DND-41 (cell line): ENCODE data around the gene MTCH2.

Experiments
- ATAC-seq: fragments of 200-7000 bp; cut with Tn5 transposase; 3 replicates; pipeline ENCODE4 v1.9.1; 2021; ENCODE audit warnings: low read depth; ENCODE audit not compliant: insufficient read depth
- DNase-seq: peaks from one replicate; pipeline ENCODE4 v3.0.0-alpha.2; 2020
- H2AFZ ChIP-seq: 2 replicates; pipeline ENCODE4 v1.6.0; 2012; ENCODE audit warnings: low read depth, low read length
- H3K27ac ChIP-seq: 2 replicates; pipeline ENCODE4 v1.5.1; 2012; ENCODE audit warnings: low read length, inconsistent platforms
- H3K27me3 ChIP-seq: fragments of 200-600 bp; sonication (generic); 2 replicates; pipeline ENCODE4 v1.6.0; 2012; ENCODE audit warnings: low read length, mild to moderate bottlenecking, inconsistent platforms; ENCODE audit not compliant: insufficient read depth, poor library complexity
- H3K36me3 ChIP-seq: 2 replicates; pipeline ENCODE4 v1.5.1; 2012; ENCODE audit warnings: low read length, inconsistent platforms; ENCODE audit not compliant: insufficient read depth
- H3K4me1 ChIP-seq: 2 replicates; pipeline ENCODE4 v1.5.1; 2012; ENCODE audit warnings: mild to moderate bottlenecking, low read length; ENCODE audit not compliant: insufficient read depth
- H3K4me2 ChIP-seq: 2 replicates; pipeline ENCODE4 v1.6.0; 2012; ENCODE audit warnings: mild to moderate bottlenecking, moderate library complexity, low read length, inconsistent platforms; ENCODE audit not compliant: insufficient read depth
- H3K4me3 ChIP-seq, 2 experiments: fragments of 200-600 bp in 1 of 2; shearing (Covaris generic) in 1 of 2; 2 replicates each; pipeline ENCODE4 v1.5.1; 2012 to 2016; ENCODE audit warnings: inconsistent platforms in 2 of 2, low read length in 2 of 2, mild to moderate bottlenecking in 2 of 2, low read depth in 1 of 2, moderate library complexity in 1 of 2
- H3K79me2 ChIP-seq: 2 replicates; pipeline ENCODE4 v1.6.0; 2012; ENCODE audit warnings: low read length, inconsistent platforms; ENCODE audit not compliant: insufficient read depth
- H3K9ac ChIP-seq: 2 replicates; pipeline ENCODE4 v1.6.0; 2012; ENCODE audit warnings: low read depth, mild to moderate bottlenecking, inconsistent platforms, low read length, moderate library complexity
- H3K9me3 ChIP-seq: 2 replicates; pipeline ENCODE4 v1.5.1; 2012; ENCODE audit warnings: low read length, moderate library complexity, mild to moderate bottlenecking, inconsistent platforms; ENCODE audit not compliant: insufficient read depth, severe bottlenecking
- H4K20me1 ChIP-seq: 2 replicates; pipeline ENCODE4 v1.6.0; 2012; ENCODE audit warnings: low read length; ENCODE audit not compliant: insufficient read depth
- EZH2 ChIP-seq: IDR thresholded peaks from 3 replicates; pipeline ENCODE4 v1.6.1; 2012; ENCODE audit warnings: borderline replicate concordance, low read depth, mild to moderate bottlenecking, moderate library complexity, low read length, inconsistent platforms; ENCODE audit not compliant: severe bottlenecking
- TF ChIP-seq, protein P1 (sequence below): IDR thresholded peaks from 2 replicates; pipeline ENCODE4 v1.5.1; 2012; ENCODE audit warnings: borderline replicate concordance, low read length, moderate library complexity, mild to moderate bottlenecking; ENCODE audit not compliant: poor library complexity, severe bottlenecking; ENCODE audit errors: extremely low read depth

Gene MTCH2

DNA sequence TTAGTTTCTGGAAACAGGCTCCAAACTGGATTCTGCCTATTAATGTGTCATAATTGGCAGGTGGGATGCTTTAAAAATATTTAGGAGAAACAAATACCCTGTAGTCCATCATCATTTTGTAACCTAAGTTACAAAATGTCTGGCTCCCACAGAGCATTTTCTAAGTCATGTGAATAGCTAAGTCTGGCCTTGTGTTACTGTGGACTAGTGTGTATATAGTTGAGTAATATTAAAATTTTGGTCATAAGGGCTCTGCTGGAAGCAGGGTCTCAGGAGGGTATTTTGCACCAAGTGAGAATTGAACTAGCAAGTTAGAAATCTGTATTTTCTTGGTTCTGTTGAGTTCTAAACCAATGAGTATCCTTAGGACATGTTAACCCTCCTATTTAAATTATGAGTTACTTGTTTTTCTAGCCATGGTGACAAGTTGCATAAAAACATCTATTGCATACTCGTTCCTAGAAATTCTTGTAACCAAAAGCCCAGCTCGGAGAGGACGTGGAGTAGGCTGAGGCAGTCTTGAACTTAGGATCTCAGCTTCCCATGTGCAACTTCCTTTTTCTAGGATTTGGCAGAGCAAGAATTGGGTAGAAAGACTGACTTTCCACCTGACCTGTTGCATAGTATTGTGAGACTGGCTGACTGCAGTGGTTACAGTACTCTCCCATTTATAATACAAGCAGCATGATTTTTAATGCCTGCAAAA is 71.6 kb downstream of the MTCH2 start:
- Histone ChIP-seq H3K27ac (no peak overlapping the region), H3K36me3 (peaks cover 72% of the 10 kb centered on the region), H4K20me1 (peaks cover 13% of the 10 kb centered on the region; the same call in 1 of the 2 replicates), H3K9me3 (no peaks in the 10 kb centered on the region), H3K4me3 (no peak overlapping the region), H3K79me2 (peaks cover 79% of the 10 kb centered on the region), H2AFZ (no peak overlapping the region), H3K4me1 (peaks cover 22% of the 10 kb centered on the region), H3K4me2 (no peak overlapping the region), H3K9ac (no peak overlapping the region), H3K27me3 (no peaks in the 10 kb centered on the region)
- TF ChIP-seq EZH2 = no peak
- TF ChIP-seq, protein P1, sequence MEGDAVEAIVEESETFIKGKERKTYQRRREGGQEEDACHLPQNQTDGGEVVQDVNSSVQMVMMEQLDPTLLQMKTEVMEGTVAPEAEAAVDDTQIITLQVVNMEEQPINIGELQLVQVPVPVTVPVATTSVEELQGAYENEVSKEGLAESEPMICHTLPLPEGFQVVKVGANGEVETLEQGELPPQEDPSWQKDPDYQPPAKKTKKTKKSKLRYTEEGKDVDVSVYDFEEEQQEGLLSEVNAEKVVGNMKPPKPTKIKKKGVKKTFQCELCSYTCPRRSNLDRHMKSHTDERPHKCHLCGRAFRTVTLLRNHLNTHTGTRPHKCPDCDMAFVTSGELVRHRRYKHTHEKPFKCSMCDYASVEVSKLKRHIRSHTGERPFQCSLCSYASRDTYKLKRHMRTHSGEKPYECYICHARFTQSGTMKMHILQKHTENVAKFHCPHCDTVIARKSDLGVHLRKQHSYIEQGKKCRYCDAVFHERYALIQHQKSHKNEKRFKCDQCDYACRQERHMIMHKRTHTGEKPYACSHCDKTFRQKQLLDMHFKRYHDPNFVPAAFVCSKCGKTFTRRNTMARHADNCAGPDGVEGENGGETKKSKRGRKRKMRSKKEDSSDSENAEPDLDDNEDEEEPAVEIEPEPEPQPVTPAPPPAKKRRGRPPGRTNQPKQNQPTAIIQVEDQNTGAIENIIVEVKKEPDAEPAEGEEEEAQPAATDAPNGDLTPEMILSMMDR = no peak
- no peak for DNase-seq
- ATAC-seq = no peak

DNA sequence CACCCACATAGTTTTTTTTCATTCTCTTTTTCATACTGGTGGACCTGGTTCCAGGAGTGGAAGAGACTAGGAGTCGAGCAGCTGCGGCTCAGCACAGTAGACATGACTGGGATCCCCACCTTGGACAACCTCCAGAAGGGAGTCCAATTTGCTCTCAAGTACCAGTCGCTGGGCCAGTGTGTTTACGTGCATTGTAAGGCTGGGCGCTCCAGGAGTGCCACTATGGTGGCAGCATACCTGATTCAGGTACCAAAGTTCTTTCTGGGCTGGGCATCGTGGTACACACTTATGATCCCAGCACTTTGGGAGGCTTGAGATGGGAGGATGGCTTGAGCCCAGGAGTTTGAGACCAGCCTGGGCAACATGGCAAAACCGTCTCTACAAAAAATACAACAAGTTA is 72.7 kb downstream of the MTCH2 start:
- Histone ChIP-seq H3K79me2 (peaks cover 87% of the 10 kb centered on the region), H3K36me3 (peaks cover 67% of the 10 kb centered on the region)
- TF ChIP-seq, protein P1 = no peak
- no peak for TF ChIP-seq EZH2

More for the DNA sequence above, 72.7 kb downstream of the MTCH2 start:
- no peaks in the 10 kb centered on the region for H3K27me3 ChIP-seq
- H3K27ac ChIP-seq = no peak overlapping the region
- peaks cover 13% of the 10 kb centered on the region; the same call in 1 of the 2 replicates for H4K20me1 ChIP-seq
- no peak for DNase-seq
- H2AFZ ChIP-seq = no peak overlapping the region
- ATAC-seq = no peak
- no peak overlapping the region for H3K4me2 ChIP-seq
- H3K4me3 ChIP-seq = no peak overlapping the region
- H3K9me3 ChIP-seq = no peaks in the 10 kb centered on the region
- H3K4me1 ChIP-seq = peaks cover 28% of the 10 kb centered on the region
- H3K9ac ChIP-seq = no peak overlapping the region
